Right renal pelvis (tissue), 4 donors: ENCODE data around the gene DYRK1A. TPM values are rescaled to one million over a fixed set of nuclear protein-coding genes. Genes with fewer than 3 reads are reported as not detected.

Experiments
- DNase-seq, 4 donors: peaks; one replicate each; pipeline ENCODE4 v3.0.0-alpha.2; 2013; ENCODE audit warnings: low read depth in 4 of 4, low spot score in 3 of 4, missing footprints in 1 of 4
- polyA plus RNA-seq, 4 donors: library from polyadenylated mRNA; unstranded; fragments of 120-200 nt; gene quantifications; one replicate each; pipeline ENCODE4 v1.2.1, GENCODE V29; 2013; ENCODE audit not compliant: insufficient read length in 4 of 4

Gene DYRK1A
- polyA plus RNA-seq, 4 donors, result 60.0 to 77.4 (median 73.2) TPM

- no peak for DNase-seq
These were observed 106.0 kb downstream of the DYRK1A start for GRCh38 chr21:37472581-37472980.

GRCh38 chr21:37473491-37473890, 106.9 kb downstream of the DYRK1A start:
- no peak for DNase-seq

GRCh38 chr21:37474342-37474741, 107.8 kb downstream of the DYRK1A start:
- DNase-seq, result no peak

GRCh38 chr21:37475186-37475868, 108.8 kb downstream of the DYRK1A start:
- DNase-seq, result no peak

GRCh38 chr21:37478794-37479193, 112.2 kb downstream of the DYRK1A start:
- DNase-seq, result peak in 2 of 4 donors; percentile 14 to 20

- DNase-seq, result no peak
These were observed 117.2 kb downstream of the DYRK1A start for GRCh38 chr21:37483776-37484175.

- no peak for DNase-seq
These were observed 118.2 kb downstream of the DYRK1A start for GRCh38 chr21:37484535-37485474.

- no peak for DNase-seq
These were observed 123.0 kb downstream of the DYRK1A start for GRCh38 chr21:37489553-37489952.

GRCh38 chr21:37490084-37490483, 123.5 kb downstream of the DYRK1A start:
- no peak for DNase-seq

- DNase-seq, result no peak
These were observed 130.4 kb downstream of the DYRK1A start for GRCh38 chr21:37496972-37497371.

GRCh38 chr21:37498664-37499063, 132.1 kb downstream of the DYRK1A start:
- DNase-seq, result no peak

GRCh38 chr21:37502947-37503346, 136.4 kb downstream of the DYRK1A start:
- no peak for DNase-seq

GRCh38 chr21:37503848-37504467, 137.4 kb downstream of the DYRK1A start:
- no peak for DNase-seq

GRCh38 chr21:37505963-37506362, 139.4 kb downstream of the DYRK1A start:
- DNase-seq, result no peak

GRCh38 chr21:37507716-37508115, 141.1 kb downstream of the DYRK1A start:
- no peak for DNase-seq

GRCh38 chr21:37508341-37508740, 141.8 kb downstream of the DYRK1A start:
- DNase-seq, result no peak

- DNase-seq, result no peak
These were observed 143.3 kb downstream of the DYRK1A start for GRCh38 chr21:37509802-37510393.

GRCh38 chr21:37511848-37512247, 145.3 kb downstream of the DYRK1A start:
- DNase-seq, result no peak

- no peak for DNase-seq
These were observed 146.8 kb downstream of the DYRK1A start for GRCh38 chr21:37513383-37513782.

- DNase-seq, result no peak
These were observed 147.6 kb downstream of the DYRK1A start for GRCh38 chr21:37514038-37514667.
